ENCODE results near the gene PMPCA.

Gene PMPCA, protein sequence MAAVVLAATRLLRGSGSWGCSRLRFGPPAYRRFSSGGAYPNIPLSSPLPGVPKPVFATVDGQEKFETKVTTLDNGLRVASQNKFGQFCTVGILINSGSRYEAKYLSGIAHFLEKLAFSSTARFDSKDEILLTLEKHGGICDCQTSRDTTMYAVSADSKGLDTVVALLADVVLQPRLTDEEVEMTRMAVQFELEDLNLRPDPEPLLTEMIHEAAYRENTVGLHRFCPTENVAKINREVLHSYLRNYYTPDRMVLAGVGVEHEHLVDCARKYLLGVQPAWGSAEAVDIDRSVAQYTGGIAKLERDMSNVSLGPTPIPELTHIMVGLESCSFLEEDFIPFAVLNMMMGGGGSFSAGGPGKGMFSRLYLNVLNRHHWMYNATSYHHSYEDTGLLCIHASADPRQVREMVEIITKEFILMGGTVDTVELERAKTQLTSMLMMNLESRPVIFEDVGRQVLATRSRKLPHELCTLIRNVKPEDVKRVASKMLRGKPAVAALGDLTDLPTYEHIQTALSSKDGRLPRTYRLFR

DNA sequence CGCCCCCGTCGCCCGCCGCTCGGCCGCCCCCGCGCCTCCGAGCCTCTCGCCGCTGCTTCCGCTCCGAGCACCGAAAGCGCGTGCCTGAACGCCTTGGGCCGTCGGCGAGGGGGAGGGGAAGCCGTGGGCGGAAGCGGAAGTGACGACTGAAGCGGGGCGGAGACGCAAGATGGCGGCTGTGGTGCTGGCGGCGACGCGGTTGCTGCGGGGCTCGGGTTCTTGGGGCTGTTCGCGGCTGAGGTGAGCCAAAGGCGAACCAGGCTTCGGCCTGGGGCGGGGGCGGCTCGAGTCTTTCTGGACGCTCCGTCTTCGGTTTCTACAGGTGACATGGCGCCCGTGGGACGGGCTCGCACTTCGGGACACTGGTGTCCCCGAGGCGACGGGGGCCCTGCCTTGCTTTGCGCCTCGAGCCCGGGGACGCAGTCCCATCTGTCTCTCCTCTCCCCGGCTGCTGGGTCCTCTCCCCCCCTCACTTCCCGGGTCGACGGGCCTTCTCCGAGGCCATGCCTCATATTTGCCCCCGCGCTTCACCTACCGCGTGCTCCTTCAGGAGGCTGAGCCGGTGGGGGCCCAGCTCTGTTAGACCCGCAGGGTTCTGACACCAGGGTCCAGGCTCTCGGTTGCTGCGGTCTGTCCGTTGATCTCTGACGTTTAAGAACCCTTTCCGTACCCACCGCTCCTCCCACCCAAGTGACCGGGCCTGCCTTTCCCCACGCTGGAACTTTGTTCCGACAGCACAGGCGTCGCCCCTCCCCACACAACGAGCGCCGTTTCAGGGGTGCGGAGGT lies at the start of gene PMPCA, which contains the start of gene ENTR1:
Gene PMPCA (plus strand): TSS at position 159 of the 788 bp plus-strand sequence. CDS start 11 bp downstream, at position 170.
Gene ENTR1 (minus strand): TSS at position 115 of the 788 bp plus-strand sequence. CDS start 217 bp downstream, outside the sequence.
- DNase-seq: peak; percentile 93

DNA sequence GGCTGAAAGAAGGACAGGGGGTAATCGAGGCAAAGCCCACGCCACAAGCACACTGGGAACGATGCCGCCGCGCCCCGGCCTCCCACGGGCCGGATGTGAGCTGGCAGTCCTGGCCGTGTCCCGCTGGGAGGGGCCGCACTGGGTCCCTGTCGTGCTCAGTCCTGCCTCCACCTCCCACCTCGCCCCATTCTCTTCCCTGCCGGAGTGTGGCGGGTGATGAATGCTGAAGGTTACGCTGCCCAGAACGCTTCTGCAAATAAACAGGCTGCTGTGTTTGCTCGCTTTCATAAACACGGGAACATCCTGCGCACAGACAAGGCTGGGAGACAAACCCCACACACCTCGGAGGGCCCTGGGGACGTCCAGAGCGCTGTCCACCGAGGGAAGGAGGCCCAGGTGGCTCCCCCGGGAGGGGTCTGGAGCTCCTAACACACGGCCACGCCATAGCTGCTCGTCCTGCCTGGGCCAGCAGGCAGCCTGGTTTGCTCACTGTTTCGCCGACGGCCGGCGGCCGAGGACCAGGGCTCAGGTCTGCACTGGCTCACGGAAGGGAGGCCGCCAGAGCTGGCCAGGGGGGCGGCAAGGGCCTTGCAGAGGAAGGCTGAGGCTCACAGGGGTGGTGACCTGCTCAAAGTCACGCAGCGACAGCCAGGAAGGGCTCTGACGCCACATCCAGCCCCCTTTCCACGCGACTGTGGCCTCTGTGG lies 49.3 kb upstream of the PMPCA start:
- DNase-seq: no peak

DNA sequence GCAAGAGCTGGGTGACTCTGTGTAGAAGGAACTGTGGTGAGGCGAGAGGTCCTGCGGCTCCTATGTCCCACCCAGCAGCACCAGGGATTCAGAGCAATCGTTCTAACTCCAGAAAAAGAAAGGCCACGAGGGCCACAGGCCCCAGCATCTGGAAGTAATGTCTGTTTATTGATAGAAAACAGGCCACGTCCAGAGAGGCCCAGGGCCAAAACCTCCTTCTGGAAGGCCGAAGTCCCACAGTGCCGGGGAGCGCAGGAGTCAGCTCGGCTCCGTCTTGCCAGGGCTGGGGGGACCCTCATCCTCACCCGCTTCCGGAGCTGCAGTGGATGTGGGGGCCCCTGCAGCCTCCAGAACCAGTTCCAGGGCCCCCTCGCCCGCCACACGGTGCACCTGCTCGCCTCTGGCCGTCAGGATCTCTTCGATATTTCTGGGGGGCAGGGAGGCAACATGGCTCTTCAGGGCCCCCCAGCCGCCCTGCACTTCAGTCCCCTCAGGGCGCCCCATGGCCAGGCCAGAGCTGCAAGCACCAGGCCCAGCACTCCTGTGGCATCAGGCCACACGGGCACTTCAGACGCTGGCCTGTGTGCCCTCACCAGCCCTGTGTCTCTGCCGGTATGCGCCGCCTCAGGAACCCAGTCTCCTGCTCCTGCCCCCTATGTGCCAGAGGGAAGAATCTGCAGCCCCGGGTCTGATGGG lies 48.6 kb upstream of the PMPCA start:
- DNase-seq: no peak

DNA sequence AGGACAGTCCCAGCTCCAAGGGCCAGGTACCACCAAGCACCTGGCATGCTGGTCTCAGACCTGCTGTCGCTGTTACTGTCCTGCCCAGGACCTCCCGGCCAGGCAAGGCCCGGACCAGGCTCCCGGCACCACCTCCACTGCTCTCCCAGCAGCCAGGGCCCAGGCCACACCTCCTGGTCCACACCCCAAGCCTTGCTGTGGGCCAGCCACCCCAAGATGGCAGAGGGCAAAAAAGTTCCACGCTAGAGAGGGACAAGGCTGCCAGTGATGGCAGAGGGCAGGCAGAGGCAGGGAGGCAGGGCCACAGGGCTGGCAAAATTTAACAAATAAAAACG lies 48.0 kb upstream of the PMPCA start:
- no peak for DNase-seq

DNA sequence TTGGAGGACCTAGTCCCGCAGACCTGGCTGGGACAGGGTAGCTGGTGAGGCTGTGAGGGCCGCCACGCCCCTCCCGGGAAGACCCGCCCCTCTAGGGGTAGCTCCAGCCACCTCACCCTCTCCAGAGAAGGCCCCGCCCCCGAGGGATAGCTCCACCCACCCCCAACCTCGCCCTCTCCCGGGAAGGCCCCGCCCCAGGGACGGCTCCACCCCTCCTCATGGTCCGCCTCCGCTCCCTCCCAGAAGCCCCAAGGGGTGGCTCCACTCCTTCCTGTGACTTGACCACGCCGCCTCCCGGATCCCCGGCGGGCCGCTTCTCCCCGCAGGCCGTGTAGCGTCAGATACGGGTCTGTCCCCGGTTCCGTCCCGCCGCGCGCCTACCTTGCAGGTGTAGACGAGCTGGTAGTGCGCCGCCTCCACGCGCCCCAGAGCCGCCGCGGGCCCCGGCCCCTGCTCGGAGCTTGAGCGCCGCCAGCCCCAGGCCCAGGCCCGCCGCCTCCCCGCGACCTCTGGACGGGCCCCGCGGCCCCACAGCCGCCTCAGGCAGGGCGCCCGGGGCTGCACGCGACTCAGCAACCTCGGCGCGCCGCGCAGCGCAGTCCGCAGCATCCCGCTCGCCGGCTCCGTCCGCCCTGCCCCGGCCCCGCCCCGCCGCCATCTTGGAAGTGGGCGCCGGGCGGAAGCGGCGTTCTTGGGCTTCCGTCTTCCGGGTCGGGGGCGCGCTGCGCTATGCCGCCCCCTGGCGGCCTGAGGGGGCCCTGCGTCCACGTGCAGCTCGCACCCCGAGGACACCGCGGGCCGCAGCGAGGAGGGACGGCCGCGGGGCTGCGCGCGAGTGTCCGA lies 47.1 kb upstream of the PMPCA start, which contains the start of gene DNLZ:
Gene DNLZ (minus strand): TSS at position 639 of the 843 bp plus-strand sequence. CDS start 30 bp downstream, at position 609.
- DNase-seq: peak; percentile 87

DNA sequence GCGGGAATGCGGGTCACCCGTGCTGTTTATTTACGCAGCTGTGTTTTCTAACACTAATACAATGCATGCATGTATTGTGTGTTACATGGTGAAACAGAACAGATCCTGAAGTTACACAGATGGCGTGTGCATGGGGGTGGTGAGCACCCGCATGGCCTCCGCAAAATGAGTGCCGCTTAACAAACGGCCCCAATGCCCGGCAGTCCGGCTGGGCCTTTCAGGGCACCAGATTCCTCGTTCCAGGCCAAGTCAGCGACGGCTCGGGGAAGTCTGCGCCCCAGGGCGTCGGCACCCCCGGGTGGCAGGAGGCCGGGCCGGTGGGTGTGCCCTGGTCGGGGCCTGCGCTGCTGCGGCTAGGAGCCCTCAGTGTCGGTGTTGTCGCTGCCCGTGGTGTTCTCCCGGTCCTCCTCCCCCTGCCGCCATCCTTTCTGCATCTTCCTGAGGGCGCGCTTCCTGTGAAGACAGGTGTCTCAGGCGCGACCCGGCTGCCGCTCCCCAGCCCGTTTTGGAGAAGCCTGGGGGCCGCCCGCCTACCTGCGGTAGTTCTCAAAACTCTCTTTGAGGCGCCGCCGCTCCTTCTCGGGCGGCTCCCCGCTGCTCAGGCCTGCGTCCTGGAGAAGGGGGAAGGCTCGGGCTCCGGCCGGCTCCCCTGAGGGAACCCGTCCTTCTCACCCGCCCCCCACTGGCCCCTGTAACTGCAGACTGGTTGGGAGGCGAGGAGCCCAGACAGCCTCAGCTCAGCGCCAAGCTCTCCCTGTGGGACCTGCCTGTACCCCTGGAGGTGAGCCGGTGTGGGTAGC lies 46.3 kb upstream of the PMPCA start:
- no peak for DNase-seq

DNA sequence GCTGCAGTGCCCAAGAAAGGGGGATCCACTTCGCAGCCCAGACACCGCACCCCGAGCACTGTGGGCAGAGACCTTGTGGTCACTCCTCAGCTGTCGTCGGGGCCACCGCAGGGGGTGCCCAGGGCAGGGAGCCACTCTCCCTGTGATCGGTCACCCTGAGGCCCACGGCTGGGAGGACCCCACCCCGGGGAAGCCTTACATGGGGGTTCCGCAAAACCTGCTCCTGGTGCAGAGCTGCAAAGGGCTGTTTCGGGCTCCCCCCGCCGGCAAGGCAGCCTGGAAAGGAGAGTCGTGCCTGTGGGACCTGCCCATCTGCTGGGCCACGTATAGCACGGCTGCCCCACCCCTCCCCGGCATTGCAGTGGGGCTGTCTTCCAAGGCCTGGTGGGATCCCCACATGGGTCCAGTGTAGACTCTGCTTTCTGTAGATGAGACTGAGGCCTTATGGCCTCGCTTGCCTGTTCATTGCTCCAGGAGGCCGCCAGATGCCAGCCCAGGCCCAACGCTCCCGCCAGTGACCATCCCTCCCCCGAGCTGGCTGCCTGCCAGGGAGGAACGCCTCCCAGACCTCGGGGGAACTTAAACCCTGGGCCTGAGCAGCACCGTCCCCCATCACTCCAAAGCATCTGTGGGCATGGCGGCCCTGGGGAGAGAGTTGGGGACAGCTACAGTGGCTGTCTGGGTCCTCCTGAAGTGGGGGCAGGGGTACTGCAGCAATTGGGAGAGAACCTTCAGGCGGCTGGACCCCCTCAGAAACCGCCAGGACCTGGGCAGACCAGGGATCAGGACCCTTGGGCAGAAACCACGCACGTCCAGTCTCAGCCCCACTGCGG lies 45.3 kb upstream of the PMPCA start:
- DNase-seq: no peak

DNA sequence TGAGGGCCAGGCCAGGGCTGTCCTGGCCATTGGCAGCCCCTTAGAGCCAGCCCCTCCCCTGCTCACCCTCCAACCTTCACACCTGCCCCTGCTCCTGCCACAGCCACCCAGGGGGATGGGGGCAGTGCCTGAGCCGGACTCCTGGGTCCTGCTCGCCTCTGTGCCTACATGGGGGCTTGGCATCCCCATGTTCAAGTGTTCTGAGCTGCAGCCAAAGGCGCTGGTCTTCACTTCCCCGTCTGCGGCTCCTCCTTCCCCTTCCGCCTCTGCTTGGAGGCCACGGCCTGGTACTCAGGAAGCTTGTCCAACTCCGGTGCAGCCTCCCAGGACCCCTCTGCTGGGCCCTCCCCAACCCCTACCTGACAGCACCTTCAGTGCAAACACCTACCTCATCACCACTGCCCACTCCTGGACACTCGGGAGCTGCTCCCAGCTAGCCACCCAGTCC lies 44.7 kb upstream of the PMPCA start:
- DNase-seq: no peak

DNA sequence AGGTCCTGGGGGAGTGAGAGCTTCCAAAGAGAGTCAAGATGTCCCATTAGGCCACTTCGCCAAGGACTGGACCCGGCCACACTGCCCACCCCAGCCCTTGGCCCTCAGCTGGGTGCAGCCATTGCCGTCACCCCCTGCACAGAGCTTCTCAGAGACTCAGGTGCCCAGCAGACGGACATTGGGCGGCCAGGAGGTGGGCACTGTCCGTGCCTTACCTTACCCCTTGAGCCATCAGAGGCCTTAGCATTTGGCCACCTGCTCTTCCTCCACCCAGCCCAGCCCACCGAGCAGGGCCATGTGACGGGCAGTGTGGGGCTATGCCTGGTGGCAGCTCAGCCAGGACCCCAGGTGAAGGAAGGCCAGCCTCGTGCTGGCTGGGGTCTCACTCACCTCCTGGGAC lies 43.6 kb upstream of the PMPCA start:
- no peak for DNase-seq

DNA sequence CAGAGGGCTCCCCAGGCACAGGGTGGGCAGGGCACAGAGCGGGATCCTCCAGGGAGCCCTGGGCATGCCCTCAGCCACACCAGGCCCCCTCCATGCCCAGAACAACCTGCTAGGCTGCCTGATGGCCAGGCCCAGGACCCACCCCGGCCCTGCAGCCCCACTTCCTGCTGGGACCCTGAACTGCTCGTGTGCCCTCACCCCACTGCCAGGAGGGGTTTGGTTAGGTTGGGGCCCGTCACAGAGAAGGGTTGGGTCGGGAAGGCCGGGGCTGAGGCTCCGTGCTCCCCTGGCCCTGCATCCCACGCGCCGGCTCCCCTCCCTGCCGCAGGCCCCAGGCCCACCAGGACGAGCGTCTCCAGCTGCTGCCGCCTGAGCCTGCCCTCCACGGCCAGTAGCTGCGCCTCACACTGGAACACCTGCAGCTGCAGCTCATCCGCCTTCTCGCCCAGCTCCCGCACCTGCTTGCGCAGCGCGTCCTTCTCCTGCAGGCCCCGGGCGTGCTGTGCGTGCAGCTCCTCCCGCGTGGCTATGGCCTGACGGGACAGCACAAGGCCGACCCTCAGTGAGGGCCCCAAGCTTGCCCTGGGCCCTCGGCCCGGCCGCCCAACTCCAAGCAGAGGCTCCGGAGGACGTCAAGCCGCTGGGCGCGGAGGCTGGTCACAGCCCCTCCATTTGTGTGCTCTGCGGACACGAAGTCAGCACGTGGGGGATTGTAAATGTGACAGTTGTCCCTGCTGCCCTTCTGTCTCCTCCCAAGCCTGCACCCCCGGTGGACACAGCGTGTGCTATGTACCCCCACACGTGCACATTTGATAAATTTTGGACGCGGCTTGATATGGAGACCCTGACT lies 42.9 kb upstream of the PMPCA start:
- no peak for DNase-seq

DNA sequence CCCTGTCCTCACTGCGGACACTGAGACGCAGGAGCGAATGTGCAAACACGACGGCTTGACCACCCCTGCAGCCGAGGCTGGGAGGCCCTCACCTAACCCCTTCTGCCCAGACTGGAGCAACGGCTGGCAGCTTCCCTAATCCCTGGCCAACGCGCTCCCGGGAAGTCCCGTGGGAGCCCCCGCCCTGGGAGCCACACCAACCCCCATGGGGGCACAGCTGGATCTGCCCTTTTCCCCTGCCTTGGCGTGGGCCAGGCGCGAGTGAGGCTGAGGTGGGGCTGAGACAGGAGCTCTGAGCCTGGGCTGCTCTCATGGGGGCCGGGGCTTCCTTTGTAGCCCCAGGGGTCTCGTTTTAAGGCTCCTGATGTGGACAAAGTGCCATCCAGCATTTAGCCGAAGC lies 42.3 kb upstream of the PMPCA start:
- DNase-seq: no peak

DNA sequence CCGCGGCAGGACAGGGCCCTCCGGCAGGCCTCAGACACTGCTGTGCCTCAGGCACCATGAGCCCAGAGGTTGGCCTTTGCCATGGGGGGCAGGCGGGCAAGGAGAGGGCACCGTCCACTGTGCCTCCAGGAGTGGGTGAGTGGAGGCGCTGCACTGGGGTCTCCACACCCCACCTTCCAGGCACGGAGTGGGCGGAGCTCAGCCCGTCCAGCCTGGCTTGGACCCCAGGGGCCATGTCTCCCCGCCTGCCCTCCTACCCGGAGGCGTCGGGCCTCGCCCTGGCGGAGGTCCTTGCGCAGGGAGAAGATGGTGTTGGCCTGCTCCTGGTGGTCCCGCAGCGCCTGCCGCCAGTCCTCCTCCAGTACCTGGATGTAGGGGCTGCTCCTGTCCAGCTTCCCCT lies 40.4 kb upstream of the PMPCA start:
- DNase-seq: no peak

DNA sequence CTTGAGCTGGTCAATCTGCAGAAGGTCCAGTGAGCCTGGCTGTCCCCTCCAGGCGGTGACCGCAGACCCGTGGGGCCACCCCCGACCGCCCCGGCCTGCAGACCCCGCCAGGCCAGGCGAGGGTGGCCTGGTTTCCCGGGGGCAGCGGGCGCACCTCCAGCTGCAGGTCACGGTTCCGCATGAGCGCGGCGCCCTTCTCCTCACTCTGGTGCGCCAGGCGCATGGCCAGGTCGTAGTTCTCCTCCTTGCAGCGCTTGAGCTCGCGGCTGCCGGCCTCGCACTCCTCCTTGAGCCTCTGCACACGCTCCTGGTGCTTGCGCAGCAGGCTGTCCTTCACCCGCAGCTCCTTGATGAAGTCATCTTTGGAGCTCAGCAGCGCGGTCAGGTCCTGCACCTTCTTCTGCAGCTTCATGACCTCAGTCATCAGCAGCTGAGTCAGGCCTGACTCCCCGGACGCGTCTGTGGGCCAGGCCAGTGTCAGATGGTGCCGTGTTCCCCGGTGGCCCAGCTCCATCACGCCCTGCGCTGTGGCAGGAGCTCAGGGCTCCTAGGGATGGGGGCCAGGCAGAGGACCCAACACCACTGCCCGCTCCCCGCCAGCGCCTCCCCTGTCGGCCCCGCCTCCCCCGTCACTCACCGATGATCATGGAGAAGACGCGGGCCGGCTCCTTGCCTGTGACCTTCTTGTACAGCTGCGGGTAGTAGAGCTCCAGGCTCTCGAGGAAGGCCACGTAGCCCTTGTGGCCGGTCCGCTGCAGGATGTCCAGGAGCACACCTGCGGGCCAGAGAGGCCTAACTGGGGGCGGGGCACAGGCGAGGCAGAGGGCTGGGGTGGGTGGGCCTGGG lies 39.5 kb upstream of the PMPCA start:
- no peak for DNase-seq

DNA sequence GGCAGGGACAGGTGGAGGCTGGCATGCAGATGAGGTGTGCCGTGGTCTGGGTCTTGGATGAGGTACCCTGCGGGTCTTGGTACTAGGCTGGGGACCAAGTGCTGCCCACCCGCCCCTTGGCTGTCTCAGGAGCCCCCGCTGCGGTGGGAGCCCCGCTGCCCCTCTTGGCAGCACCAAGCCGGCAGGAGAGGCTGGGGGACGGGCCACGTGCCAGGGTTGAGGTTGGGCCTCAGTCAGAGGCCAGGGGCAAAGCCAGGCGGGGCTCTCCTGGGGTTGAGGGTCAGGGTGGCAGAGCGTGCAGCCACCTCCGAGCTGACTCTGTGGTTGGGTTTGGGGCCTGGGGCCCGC lies 39.0 kb upstream of the PMPCA start:
- DNase-seq: no peak

DNA sequence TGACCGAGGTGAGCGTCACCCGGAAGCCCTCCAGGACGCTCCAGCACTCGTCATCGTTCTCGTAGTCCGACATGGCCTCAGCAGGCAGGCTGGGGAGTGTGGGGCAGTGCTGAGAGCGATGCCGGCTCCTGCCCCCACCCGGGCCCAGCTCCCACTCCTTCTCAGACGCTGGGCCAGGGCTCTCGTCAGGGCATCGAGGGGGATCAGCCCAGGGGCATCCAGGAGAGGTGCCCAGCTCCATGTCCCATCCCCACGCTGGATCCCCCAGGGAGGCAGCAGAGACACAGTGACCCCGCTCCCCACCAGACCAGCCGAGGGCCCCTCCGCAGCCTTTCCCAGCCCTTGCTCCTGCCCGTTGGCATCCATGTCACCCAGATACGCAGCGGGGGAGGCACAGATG lies 38.5 kb upstream of the PMPCA start:
- DNase-seq: no peak

DNA sequence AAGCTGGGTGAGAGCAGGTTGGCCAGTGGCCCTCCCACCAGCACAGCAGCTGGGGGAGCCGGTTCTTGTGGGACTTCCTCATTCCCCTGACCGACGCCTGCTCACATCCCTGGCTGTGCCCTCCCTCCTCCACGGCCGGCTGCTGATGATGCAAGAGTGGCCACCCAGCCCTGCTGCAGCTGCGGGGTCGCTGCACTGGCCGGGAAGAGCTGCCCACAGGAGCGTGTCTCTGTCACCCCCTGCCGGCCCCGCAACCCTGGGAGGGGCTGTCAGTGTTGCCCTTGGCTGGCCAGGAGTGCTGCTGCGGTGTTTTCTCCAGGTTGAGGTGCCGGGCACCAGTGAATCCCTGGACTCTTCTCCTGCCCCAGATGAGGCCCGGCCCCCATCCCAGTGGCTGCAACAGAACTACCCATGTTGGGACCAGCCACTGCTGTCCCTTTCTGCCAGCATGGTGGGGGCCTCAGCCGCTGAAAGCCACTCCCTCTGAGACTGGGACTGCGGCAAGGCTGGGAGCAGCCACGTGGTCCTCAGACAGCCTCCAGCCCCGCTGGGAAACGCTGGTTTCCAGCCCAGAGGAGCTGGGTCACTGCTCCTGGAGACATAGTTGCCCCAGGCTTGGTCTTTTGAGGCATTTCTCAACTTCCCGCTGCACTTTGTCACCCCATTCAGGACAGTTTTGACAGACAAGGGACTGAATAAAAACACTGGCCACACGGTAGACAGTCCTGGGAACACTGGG lies 37.7 kb upstream of the PMPCA start:
- no peak for DNase-seq
